ENCODE data around the gene REM1.
"Not testable (repeated sequence)": the region's sequence is repeated elsewhere in the genome, so short reads cannot be mapped to it uniquely, and the experiment has no call there.

The REM1 gene, protein sequence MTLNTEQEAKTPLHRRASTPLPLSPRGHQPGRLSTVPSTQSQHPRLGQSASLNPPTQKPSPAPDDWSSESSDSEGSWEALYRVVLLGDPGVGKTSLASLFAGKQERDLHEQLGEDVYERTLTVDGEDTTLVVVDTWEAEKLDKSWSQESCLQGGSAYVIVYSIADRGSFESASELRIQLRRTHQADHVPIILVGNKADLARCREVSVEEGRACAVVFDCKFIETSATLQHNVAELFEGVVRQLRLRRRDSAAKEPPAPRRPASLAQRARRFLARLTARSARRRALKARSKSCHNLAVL

DNA sequence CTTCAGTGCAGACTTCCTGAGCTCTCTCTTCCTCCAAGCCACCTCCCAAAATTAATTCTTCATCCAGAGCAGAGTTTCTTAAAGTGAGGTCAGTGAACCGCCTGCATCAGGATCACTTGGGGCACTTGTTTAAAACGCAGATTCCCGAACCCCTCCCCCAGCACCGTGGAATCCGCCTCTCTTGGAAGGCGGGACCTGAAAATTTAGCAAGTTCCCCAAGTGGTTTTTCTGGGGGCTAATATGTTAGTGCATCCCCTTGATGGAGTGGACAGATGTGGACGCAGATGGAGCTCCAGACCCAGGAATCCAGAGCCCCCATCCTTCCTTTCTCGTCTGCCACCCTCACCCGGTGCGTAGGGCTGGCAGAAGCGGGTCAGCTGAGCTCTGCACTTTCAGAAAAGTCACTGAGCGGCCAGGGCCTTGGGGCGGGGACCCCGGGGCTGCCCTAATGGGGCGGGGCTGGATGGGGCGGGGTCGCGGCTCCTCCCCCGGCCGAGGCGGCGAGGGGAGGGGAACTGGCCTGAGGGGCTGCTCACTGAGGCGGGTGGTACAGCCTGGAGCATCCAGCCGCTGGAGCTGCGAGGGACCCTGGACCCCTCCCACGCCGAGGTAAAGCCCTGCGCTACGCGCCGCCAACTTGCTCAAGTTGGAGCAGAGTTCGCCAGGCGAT, at the start of gene REM1, which contains the start of gene DEFB124:
TSS of gene REM1 (plus strand) at position 531 of the 670 bp plus-strand sequence. CDS start 1,158 bp downstream, outside the sequence.
TSS of gene DEFB124 (minus strand) at position 370 of the 670 bp plus-strand sequence. CDS start 2,114 bp downstream, outside the sequence.
- no peak for DNase-seq

DNA sequence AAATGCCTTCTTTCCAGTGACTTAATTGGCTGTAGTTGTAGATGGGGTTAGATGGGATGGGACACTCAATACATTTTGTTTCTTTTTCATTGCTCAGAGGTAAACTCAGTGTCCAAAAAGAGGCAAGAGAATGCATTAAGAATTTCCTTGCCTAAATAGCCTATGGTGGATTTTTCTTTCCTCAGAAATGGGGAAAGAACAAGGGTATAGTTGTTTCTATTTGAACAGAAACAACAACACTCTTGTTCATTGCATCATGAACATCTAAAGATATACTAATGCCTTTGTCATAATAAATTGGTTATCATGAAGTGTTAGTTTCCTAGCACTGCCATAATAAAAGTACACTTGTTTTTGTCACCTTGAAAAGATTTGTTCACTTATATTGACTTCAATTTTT, 49.3 kb upstream of the REM1 start:
- DNase-seq: no peak

DNA sequence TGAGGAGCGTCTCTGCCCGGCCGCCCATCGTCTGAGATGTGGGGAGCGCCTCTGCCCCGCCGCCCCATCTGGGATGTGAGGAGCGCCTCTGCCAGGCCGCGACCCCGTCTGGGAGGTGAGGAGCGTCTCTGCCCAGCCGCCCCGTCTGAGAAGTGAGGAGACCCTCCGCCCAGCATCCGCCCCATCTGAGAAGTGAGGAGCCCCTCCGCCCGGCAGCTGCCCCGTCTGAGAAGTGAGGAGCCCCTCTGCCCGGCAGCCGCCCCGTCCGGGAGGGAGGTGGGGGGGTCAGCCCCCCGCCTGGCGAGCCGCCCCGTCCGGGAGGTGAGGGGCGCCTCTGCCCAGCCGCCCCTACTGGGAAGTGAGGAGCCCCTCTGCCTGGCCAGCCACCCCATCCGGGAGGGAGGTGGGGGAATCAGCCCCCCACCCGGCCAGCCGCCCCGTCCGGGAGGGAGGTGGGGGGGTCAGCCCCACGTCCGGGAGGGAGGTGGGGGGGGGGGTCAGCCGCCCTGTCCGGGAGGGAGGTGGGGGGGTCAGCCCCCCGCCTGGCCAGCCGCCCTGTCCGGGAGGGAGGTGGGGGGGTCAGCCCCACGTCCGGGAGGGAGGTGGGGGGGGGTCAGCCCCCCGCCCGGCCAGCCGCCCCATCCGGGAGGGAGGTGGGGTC, 48.1 kb upstream of the REM1 start:
- DNase-seq: not testable (repeated sequence)

DNA sequence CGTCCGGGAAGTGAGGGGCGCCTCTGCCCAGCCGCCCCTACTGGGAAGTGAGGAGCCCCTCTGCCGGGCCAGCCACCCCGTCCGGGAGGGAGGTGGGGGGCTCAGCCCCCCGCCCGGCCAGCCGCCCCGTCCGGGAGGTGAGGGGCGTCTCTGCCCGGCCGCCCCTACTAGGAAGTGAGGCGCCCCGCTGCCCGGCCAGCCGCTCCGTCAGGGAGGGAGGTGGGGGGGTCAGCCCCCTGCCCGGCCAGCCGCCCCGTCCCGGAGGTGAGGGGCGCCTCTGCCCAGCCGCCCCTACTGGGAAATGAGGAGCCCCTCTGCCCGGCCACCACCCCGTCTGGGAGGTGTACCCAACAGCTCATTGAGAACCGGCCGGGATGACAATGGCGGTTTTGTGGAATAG, 47.5 kb upstream of the REM1 start:
- DNase-seq: not testable (repeated sequence)

DNA sequence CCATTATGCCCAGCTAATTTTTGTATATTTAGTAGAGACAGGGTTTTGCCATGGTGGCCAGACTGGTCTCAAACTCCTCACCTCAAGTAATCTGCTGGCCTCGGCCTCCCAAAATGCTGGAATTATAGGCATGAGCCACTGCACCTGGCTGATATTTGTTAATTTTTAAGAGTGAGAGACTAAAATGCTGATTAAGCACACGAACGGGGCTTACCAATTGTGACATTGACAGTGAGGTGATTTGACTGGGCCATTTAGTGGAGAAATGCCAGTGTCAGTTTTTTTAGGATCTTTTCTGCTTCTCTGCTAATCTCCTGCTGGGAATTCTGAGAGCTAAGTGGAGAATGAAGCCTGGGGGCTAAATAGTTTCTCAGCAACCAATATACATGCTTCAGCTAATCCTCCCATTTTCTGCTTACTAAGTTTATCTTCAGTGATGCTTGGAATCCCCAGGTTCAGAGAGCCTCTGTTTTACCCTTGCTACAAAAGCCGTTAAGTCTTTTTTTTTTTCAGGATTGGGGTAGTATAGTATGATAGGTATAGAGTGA, 44.4 kb upstream of the REM1 start:
- DNase-seq: no peak

DNA sequence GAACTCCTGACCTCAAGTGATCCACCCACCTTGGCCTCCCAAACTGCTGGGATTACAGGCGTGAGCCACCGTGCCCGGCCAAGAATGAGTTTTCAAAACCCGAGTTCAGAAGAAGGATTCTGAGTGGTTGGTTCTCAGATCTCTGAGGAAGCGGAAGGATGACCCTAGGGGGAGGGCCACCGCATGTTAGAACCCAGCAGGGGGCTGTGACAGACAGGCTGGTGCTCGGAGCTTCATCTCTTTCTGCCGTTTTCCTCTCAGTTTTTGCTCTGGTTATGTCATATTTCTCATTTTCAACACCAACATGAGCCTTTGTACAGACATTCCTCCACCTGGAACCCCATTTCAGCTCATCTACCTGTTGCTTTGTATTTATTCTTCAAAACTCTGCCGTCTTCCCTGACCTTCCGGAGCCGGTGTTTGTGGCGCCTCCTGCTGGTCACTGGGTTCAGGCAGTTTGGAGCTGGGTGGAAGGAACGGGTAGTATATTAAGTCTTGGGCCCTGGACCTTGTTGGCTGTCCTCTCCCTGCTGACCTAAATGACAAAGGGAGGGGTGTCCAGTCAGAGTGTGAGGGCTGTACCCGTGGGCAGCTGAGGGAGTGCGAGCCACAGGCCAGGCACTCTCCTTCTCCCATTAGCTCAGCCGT, 35.0 kb upstream of the REM1 start, which contains the start of gene DEFB123:
TSS of gene DEFB123 (plus strand) at position 621 of the 648 bp plus-strand sequence. CDS start 67 bp downstream, outside the sequence.
- peak; percentile 53 for DNase-seq

DNA sequence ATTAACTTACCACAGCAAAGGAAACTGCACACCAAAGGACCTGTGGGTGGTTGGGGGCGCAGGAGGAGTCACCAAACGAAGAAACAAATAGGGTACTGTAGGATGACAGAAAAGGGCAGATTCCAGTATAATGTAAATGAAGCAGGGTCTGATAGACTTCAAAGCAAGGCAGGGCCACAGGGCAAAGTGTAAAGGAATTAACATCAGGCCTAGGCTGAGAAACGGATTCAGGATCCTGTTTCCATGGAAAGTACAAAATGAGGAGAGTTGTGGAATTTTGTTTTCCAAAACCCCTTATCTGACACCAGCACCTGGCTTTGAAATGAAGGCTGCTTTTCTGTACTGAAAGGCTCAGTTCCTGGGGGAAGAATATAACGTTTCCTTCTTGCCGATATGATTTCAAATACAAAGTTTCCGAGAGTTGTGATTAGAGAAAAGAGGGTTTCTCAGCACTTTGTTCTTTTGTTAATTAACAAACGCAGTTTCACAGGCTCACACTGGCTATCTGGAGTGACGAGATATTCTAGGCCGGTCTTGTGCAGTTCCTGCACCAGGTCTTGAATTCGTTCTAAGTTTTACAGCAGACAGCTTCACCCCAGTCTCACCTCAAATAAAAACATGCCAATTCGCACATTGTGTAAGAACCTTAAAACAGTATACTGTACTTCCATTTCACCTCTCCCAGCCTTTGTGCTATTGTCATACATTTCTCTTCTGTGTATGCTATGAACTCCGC, 28.8 kb upstream of the REM1 start:
- DNase-seq: no peak

DNA sequence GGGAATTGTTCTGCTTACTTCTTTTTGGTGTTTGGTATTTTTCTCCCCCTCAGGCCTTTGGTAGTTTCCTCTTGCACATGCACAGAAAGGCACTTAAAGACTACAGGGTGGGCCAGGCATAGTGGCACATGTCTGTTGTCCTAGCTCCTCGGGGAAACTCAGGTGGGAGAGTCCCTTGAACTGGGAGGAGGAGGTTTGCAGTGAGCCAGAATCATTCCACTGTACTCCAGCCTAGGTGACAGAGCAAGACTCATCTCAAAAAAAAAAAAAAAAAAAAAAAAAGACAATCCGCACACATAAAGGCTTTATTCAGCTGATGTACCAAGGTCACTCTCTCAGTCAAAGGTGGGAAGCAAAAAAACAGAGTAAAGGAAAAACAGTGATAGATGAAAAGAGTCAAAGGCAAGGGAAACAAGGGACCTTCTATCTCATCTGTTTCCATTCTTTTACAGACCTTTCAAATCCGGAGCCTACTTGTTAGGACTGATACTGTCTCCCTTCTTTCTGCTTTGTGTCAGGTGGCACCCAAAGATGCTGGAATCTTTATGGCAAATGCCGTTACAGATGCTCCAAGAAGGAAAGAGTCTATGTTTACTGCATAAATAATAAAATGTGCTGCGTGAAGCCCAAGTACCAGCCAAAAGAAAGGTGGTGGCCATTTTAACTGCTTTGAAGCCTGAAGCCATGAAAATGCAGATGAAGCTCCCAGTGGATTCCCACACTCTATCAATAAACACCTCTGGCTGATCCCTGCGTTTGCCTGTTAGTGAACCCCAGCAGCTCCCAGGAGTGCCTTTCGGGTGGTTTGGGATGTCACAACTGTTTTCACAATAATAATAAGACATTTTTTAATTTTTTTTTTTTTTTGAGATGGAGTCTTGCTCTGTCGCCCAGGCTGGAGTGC, 25.3 kb upstream of the REM1 start:
- no peak for DNase-seq

DNA sequence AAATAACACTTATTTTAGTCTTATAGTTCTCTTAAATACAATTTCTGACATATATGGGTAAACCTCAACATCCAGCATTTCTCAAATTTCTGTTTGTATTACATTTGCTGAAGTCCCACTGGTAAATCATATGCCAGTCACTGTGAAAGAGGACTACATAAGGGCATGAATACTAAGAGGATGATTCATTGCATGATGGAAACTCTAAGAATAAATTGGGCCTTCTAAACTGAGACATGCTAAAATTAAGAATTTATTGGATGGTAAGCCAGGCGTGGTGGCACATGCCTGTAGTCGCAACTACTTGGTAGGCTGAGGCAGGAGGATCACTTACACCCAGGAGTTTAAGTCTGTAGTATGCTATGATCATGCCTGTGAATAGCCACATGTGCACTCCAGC, 22.5 kb upstream of the REM1 start:
- DNase-seq: no peak

DNA sequence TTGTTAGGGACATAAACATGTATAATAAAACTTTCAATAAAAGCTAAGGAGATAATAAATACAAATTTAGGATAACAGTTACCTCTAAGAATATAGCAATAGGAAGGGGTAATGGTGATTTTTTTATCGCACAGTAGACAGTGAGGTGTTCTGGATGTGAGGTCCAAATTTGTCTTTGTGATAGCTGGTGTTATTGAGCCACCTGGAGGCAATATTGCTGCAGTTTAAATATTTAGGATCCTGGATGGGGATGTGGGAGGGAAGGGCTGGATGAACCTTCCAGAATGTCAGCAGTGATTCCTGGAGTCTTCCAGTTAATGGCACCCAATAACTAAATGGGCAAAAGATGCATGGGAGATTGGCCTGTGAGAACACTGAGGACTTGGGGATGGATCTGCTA, 20.7 kb upstream of the REM1 start:
- DNase-seq: no peak

DNA sequence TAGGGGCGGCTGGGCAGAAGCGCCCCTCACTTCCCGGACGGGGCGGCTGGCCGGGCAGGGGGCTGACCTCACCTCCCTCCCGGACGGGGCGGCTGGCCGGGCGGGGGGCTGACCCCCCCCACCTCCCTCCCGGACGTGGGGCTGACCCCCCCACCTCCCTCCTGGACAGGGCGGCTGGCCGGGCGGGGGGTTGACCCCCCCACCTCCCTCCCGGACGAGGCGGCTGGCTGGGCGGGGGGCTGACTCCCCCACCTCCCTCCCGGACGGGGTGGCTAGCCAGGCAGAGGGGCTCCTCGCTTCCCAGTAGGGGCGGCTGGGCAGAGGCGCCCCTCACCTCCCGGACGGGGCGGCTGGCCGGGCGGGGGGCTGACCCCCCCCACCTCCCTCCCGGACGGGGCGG, 4.1 kb upstream of the REM1 start:
- DNase-seq: not testable (repeated sequence)

DNA sequence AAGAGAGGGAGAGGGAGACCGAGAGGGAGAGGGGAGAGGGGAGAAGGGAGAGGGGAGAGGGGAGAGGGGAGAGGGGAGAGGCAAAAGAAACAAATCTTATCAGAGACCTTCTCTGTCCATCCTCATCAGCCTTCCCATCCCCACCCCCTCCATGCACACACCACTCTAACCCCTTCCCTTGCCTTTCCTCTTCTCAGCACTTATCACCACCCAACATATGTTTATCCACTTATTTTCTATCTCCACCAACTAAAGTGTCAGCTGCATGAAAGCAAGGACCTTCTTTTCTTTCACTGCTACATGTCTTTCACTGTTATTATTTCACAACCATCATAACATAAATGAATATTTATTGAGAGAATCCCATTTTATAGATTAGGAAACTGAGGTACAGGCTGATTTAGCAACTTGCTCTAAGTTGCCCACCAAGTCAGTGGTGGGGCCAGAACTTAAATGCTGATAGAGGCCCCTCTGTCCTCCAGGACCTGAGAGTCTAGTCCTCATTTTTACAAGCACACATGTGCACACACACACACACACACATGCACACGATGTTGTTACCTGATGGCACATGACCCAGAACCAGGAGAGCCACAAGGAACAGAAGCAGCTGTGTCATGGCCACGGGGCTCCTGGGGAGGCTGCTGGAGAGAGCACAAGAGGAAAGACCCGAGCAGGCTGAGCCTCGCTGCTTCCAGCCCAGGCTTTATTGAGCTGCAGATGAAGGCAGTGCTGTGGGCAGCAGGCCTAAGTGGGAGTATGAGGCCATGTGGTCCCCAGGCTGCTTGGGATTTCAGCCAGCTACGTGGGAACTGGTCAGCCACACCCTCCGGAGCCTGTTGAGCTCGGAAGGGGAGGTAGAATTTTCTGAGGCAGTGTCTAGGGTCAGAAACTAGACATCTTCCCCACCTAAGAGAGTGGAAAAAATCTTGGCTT, 2.4 kb upstream of the REM1 start:
- no peak for DNase-seq

DNA sequence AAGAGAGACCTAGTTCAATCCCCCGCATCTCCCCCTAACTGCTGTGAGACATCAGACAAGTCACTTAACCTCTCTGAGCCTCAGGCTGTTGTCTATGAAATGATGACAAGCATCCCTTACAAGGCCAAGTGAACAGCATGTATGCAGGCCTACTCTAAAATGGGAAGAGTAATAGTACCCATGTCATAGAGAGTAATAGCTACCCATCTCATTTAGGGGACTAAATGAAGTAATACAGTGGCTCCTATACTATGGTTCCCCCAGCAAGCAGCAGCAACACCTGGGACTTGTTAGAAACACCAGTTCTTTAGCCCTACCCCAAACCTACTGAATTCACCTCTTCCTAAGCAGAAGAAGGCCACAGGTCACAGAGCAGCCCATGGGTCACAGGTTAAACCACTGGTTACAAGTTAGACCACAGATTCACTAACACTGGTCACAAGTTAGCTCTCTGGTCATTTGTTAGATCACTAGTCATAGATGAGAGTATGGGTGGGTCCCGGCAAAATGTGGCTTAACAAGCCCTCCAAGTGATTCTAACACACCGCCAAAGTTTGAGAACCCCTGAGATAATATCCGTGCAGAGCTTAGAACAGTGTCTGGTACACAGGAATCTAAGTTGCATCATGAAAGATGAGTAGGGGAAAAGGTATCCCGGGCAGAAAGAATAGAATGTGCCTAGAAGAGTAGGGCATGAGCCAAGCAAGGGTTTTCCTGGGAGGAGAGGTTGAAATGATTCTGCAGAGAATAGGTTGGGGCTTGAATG, 1.6 kb upstream of the REM1 start:
- no peak for DNase-seq

DNA sequence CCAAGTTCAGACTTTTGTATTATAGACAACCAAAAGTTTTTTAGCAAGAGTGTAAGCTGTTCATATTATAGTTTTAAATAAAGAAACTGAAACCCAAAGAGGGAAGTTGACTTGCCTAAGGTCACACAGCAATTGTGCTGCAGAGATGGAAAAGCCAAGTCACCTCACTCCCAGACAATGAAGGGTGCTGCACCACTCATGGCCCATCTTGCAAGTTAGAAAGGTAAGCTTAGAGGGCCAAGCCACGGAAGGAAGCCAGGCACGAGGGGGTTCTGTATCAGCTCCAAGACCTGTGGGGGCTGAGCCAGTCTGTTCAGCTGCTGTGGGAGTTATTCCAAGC, 1.0 kb upstream of the REM1 start:
- DNase-seq: no peak

DNA sequence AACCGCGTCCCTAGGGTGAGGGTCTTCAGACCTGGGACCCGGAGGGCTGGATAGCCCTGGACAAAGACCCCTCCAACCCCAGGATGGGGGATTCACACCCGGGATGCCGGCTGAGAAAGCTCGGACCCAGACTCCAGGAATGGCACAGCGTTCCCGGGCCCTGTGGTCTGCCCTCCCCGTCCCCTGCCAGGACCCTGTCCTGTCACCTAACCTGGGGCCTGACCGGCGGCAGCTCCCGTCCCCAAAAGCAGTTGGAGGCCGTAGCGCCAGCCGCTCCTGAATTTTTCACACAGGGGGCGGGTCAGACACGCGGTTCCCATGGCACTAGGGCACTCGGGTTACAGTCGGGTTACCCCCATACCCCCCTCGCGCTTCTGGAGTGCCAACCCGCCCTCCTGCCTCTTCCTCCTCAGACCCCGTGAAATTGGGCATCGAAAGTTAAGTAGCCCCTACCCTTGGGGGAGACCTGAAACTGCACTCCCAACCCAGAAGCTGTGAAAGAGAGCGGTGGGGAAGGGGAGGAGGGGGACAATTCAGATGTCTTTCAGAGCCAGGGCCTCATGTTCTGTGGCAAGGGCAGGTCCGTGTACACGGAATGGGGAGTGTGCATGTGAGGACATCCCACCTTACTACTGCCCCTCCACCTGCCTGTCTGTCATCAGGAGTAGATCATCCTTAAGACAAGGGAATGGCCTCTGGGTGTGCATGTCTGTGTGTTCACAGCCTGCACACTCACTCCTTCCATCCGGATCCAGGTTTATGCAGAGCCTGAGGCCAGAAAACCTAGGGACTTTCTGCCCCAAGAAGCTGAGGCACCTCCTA, 595 bp downstream of the REM1 start:
- DNase-seq: no peak

DNA sequence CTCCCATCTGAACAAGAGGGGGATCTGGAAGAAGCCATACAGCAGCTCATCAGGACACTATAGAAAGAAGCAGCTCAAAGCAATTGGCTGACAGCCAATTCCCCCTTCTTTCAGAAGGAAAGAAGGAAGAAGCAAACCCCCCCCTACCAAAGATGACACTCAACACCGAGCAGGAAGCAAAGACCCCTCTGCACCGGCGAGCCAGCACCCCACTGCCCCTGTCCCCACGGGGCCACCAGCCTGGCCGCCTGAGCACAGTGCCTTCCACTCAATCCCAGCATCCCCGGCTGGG, 1.2 kb downstream of the REM1 start:
- no peak for DNase-seq

DNA sequence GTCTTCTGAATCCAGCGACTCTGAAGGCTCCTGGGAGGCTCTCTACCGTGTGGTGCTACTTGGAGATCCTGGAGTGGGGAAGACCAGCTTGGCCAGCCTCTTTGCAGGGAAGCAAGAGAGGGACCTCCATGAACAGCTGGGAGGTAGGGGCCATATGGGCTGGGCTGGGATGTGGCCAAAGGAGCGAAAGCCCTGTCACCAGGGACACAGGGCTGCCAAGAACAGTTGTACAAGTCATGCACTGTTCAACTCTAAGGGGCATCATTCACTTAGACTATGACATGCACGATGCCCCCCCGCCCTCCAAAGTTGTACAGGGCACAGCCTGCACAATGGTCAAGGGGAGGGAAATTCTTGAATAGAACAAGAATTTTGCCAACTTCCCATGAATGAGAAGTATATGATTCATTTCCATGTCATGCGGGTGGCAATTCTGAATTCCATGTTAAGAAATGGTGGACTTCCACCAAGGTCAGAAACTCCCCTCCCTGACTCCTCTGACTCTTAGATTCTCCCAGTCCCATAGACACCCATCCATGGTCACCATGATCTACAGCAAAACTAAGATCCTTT, 1.6 kb downstream of the REM1 start:
- no peak for DNase-seq

DNA sequence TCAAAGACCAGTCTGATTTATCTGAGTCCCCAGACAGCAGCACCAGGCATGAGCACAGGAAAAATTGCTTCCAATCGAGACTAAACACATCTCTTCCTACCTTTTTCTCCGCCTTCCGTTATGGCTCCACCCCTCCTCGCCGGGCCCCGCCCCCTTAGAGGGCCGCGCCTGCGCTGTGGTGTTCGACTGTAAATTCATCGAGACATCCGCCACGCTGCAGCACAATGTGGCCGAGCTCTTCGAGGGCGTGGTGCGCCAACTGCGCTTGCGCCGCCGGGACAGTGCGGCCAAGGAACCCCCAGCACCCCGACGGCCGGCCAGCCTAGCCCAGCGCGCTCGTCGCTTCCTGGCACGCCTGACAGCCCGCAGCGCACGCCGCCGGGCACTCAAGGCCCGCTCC, 8.9 kb downstream of the REM1 start:
- DNase-seq: peak; percentile 41

Data from stimulated activated CD8-positive, alpha-beta memory T cell treated with anti-CD3 and anti-CD28 coated beads, Interleukin-4, amount 100 ng/mL, for 48 hours (primary cell).